Nephron progenitor cell (in vitro differentiated cells): ENCODE results near the gene HDAC4.

Experiments
- DNase-seq: peaks from one replicate; pipeline ENCODE4 v3.0.0; 2021
- H3K27ac Mint-ChIP-seq: 2 replicates; pipeline ENCODE4 v1.8.0; 2021; ENCODE audit warnings: mild to moderate bottlenecking, moderate library complexity, mixed read lengths
- H3K27me3 Mint-ChIP-seq: 2 replicates; pipeline ENCODE4 v1.8.0; 2021; ENCODE audit warnings: mild to moderate bottlenecking, low read depth, mixed read lengths; ENCODE audit not compliant: poor library complexity
- H3K36me3 Mint-ChIP-seq: 2 replicates; pipeline ENCODE4 v1.8.0; 2021; ENCODE audit warnings: low read depth, mixed read lengths
- H3K4me1 Mint-ChIP-seq: 2 replicates; pipeline ENCODE4 v1.8.0; 2021; ENCODE audit warnings: mixed read lengths
- H3K4me3 Mint-ChIP-seq: 2 replicates; pipeline ENCODE4 v1.8.0; 2021; ENCODE audit warnings: mild to moderate bottlenecking, moderate library complexity, mixed read lengths
- H3K9me3 Mint-ChIP-seq: 2 replicates; pipeline ENCODE4 v1.8.0; 2021; ENCODE audit warnings: mild to moderate bottlenecking, moderate library complexity, mixed read lengths
- CTCF ChIP-seq: fragments of 200-600 bp; sonication (generic); IDR thresholded peaks from 2 replicates; pipeline ENCODE4 v1.5.0; 2021; ENCODE audit warnings: antibody characterized with exemption

The HDAC4 gene

GRCh38 chr2:239044336-239044735 lies 356.5 kb downstream of the HDAC4 start:
- Mint-ChIP-seq H3K4me1 (peaks cover 47% of the 10 kb centered on the region), H3K27me3 (no peaks in the 10 kb centered on the region), H3K36me3 (peaks cover 22% of the 10 kb centered on the region), H3K27ac (no peak overlapping the region), H3K9me3 (no peaks in the 10 kb centered on the region), H3K4me3 (no peak overlapping the region)
- TF ChIP-seq CTCF: no peak
- no peak for DNase-seq

- no peak for DNase-seq
- peaks cover 4% of the 10 kb centered on the region for H3K27me3 Mint-ChIP-seq
- H3K4me3 Mint-ChIP-seq: no peak overlapping the region
- H3K27ac Mint-ChIP-seq: no peak overlapping the region
- no peak for TF ChIP-seq CTCF
- peaks cover 41% of the 10 kb centered on the region for H3K4me1 Mint-ChIP-seq
- no peaks in the 10 kb centered on the region for H3K9me3 Mint-ChIP-seq
- H3K36me3 Mint-ChIP-seq: peaks cover 12% of the 10 kb centered on the region
Observed at GRCh38 chr2:239043326-239043725, 357.5 kb downstream of the HDAC4 start.

- H3K36me3 Mint-ChIP-seq: peaks cover 6% of the 10 kb centered on the region
- no peak overlapping the region for H3K4me3 Mint-ChIP-seq
- peaks cover 35% of the 10 kb centered on the region for H3K4me1 Mint-ChIP-seq
- no peak for DNase-seq
- H3K27ac Mint-ChIP-seq: no peak overlapping the region
- H3K9me3 Mint-ChIP-seq: no peaks in the 10 kb centered on the region
- peaks cover 4% of the 10 kb centered on the region for H3K27me3 Mint-ChIP-seq
- no peak for TF ChIP-seq CTCF
Observed at GRCh38 chr2:239042551-239043320, 358.1 kb downstream of the HDAC4 start.

GRCh38 chr2:239042046-239042445 lies 358.8 kb downstream of the HDAC4 start:
- no peak overlapping the region for H3K27ac Mint-ChIP-seq

GRCh38 chr2:239041062-239041461 lies 359.8 kb downstream of the HDAC4 start:
- TF ChIP-seq CTCF: no peak
- no peak overlapping the region for H3K27ac Mint-ChIP-seq

More at GRCh38 chr2:239042046-239042445, 358.8 kb downstream of the HDAC4 start:
- Mint-ChIP-seq H3K9me3 (no peaks in the 10 kb centered on the region), H3K4me3 (no peak overlapping the region), H3K4me1 (peaks cover 34% of the 10 kb centered on the region), H3K27me3 (peaks cover 4% of the 10 kb centered on the region), H3K36me3 (peaks cover 5% of the 10 kb centered on the region)
- TF ChIP-seq CTCF: no peak
- DNase-seq: no peak

More at GRCh38 chr2:239041062-239041461, 359.8 kb downstream of the HDAC4 start:
- no peak overlapping the region for H3K4me3 Mint-ChIP-seq
- no peaks in the 10 kb centered on the region for H3K9me3 Mint-ChIP-seq
- peaks cover 26% of the 10 kb centered on the region for H3K4me1 Mint-ChIP-seq
- no peak for DNase-seq
- peaks cover 4% of the 10 kb centered on the region for H3K27me3 Mint-ChIP-seq
- H3K36me3 Mint-ChIP-seq: no peaks in the 10 kb centered on the region
